GM12891 (cell line): ENCODE measurements around the gene RNU6-9.

ENCODE experiments used
- POLR2A ChIP-seq: IDR thresholded peaks from 2 replicates; pipeline ENCODE4 v1.6.1; 2011; ENCODE audit warnings: low read depth, low read length, control low read depth
- POLR2AphosphoS5 ChIP-seq: IDR thresholded peaks from 2 replicates; pipeline ENCODE4 v1.6.1; 2011; ENCODE audit warnings: low read depth, low read length, control low read depth

GRCh38 chr19:911197-912033 lies 18.1 kb downstream of the RNU6-9 start:
- TF ChIP-seq POLR2AphosphoS5 = no peak
- TF ChIP-seq POLR2A = no peak
